BLaER1 treated with 17β-estradiol and CSF1 and Interleukin-3, amounts not matched to agents 10 nM and 100 nM (cell line): ENCODE measurements around the gene SRD5A1.

Experiments used
- H3K27ac ChIP-seq, 11 experiments: shearing (Covaris generic); formaldehyde crosslinking; 2 replicates each; pipeline ENCODE4 v1.8.1; 2022
- H3K27me3 ChIP-seq, 11 experiments: shearing (Covaris generic); formaldehyde crosslinking; 2 replicates each; pipeline ENCODE4 v1.8.1; 2022
- H3K36me3 ChIP-seq, 11 experiments: shearing (Covaris generic); formaldehyde crosslinking; 2 replicates each; pipeline ENCODE4 v1.8.1; 2022
- H3K4me1 ChIP-seq, 10 experiments: shearing (Covaris generic); formaldehyde crosslinking; 2 replicates each; pipeline ENCODE4 v1.8.1; 2022
- H3K4me2 ChIP-seq, 11 experiments: shearing (Covaris generic); formaldehyde crosslinking; 2 replicates each; pipeline ENCODE4 v1.8.1; 2022
- H3K4me3 ChIP-seq, 10 experiments: shearing (Covaris generic); formaldehyde crosslinking; 2 replicates each; pipeline ENCODE4 v1.8.1; 2022
- H3K9ac ChIP-seq, 11 experiments: shearing (Covaris generic); formaldehyde crosslinking; 2 replicates each; pipeline ENCODE4 v1.8.1; 2022
- H3K9me3 ChIP-seq, 11 experiments: shearing (Covaris generic); formaldehyde crosslinking; replicated peaks in 1 of 11; 2 replicates each; pipeline ENCODE4 v1.8.1; 2022
- H4K20me1 ChIP-seq, 11 experiments: shearing (Covaris generic); formaldehyde crosslinking; 2 replicates each; pipeline ENCODE4 v1.8.1; 2022
- Cebpa-rat ChIP-seq, 11 experiments: shearing (Covaris generic); IDR thresholded peaks; 2 replicates each; pipeline ENCODE4 v1.8.1; 2022

The SRD5A1 gene

GRCh38 chr5:6591671-6592288, 41.5 kb upstream of the SRD5A1 start:
- no peak for TF ChIP-seq Cebpa-rat (IDR thresholded peaks at IDR 0.05)
- Histone ChIP-seq H3K4me1 (peaks cover 0 to 8% (median 0%) of the 10 kb centered on the region in 10 experiments; a peak in 3 of 20 replicates), H3K27ac (no peak overlapping the region), H4K20me1 (peaks cover 0 to 20% (median 2%) of the 10 kb centered on the region in 11 experiments; a peak in 9 of 22 replicates), H3K4me3 (no peak overlapping the region), H3K36me3 (peaks cover 8 to 21% (median 15%) of the 10 kb centered on the region in 11 experiments), H3K4me2 (no peak overlapping the region), H3K9ac (no peak overlapping the region), H3K9me3 (no peaks in the 10 kb centered on the region), H3K27me3 (no peaks in the 10 kb centered on the region)

GRCh38 chr5:6592601-6593000, 40.6 kb upstream of the SRD5A1 start:
- Histone ChIP-seq H3K4me2 (no peak overlapping the region), H3K27me3 (no peaks in the 10 kb centered on the region), H3K9me3 (no peaks in the 10 kb centered on the region), H3K4me3 (no peak overlapping the region), H3K4me1 (peaks cover 0 to 8% (median 0%) of the 10 kb centered on the region in 10 experiments; a peak in 3 of 20 replicates), H3K27ac (no peak overlapping the region), H3K36me3 (peaks cover 16 to 30% (median 24%) of the 10 kb centered on the region in 11 experiments), H3K9ac (no peak overlapping the region), H4K20me1 (peaks cover 0 to 29% (median 10%) of the 10 kb centered on the region in 11 experiments; a peak in 13 of 22 replicates)
- TF ChIP-seq Cebpa-rat (IDR thresholded peaks at IDR 0.05) = no peak

- Histone ChIP-seq H3K36me3 (peaks cover 24 to 37% (median 31%) of the 10 kb centered on the region in 11 experiments), H3K4me1 (peaks cover 0 to 8% (median 0%) of the 10 kb centered on the region in 10 experiments; a peak in 3 of 20 replicates), H4K20me1 (peaks cover 1 to 36% (median 15%) of the 10 kb centered on the region in 11 experiments; a peak in 17 of 22 replicates), H3K9ac (no peak overlapping the region), H3K9me3 (no peaks in the 10 kb centered on the region), H3K4me2 (no peak overlapping the region), H3K27ac (no peak overlapping the region), H3K27me3 (no peaks in the 10 kb centered on the region), H3K4me3 (no peak overlapping the region)
- TF ChIP-seq Cebpa-rat (IDR thresholded peaks at IDR 0.05) = no peak
Observed at GRCh38 chr5:6593148-6594016, 39.9 kb upstream of the SRD5A1 start.

GRCh38 chr5:6594066-6594465, 39.2 kb upstream of the SRD5A1 start:
- no peak overlapping the region for H3K4me3 ChIP-seq
- peaks cover 0 to 8% (median 0%) of the 10 kb centered on the region in 10 experiments; a peak in 3 of 20 replicates for H3K4me1 ChIP-seq
- H3K36me3 ChIP-seq = peaks cover 30 to 44% (median 38%) of the 10 kb centered on the region in 11 experiments
- H3K9me3 ChIP-seq = no peaks in the 10 kb centered on the region
- no peaks in the 10 kb centered on the region for H3K27me3 ChIP-seq
- no peak overlapping the region for H3K27ac ChIP-seq
- H4K20me1 ChIP-seq = peaks cover 4 to 43% (median 22%) of the 10 kb centered on the region in 11 experiments; a peak in 18 of 22 replicates
- TF ChIP-seq Cebpa-rat (IDR thresholded peaks at IDR 0.05) = no peak
- no peak overlapping the region for H3K9ac ChIP-seq
- H3K4me2 ChIP-seq = no peak overlapping the region

- no peak overlapping the region for H3K4me2 ChIP-seq
- H4K20me1 ChIP-seq = peaks cover 4 to 57% (median 35%) of the 10 kb centered on the region in 11 experiments; a peak in 18 of 22 replicates
- H3K9me3 ChIP-seq = no peaks in the 10 kb centered on the region
- H3K4me1 ChIP-seq = peaks cover 0 to 8% (median 0%) of the 10 kb centered on the region in 10 experiments; a peak in 3 of 20 replicates
- no peak overlapping the region for H3K9ac ChIP-seq
- H3K27me3 ChIP-seq = no peaks in the 10 kb centered on the region
- no peak overlapping the region for H3K27ac ChIP-seq
- H3K36me3 ChIP-seq = peaks cover 44 to 58% (median 52%) of the 10 kb centered on the region in 11 experiments
- no peak overlapping the region for H3K4me3 ChIP-seq
- TF ChIP-seq Cebpa-rat (IDR thresholded peaks at IDR 0.05) = no peak
Observed at GRCh38 chr5:6595405-6595804, 37.8 kb upstream of the SRD5A1 start.

GRCh38 chr5:6596388-6596787, 36.9 kb upstream of the SRD5A1 start:
- H3K27ac ChIP-seq = no peak overlapping the region
- H4K20me1 ChIP-seq = peaks cover 4 to 67% (median 44%) of the 10 kb centered on the region in 11 experiments; a peak in 19 of 22 replicates
- H3K4me2 ChIP-seq = no peak overlapping the region
- H3K4me3 ChIP-seq = no peak overlapping the region
- H3K36me3 ChIP-seq = peaks cover 54 to 67% (median 61%) of the 10 kb centered on the region in 11 experiments
- H3K4me1 ChIP-seq = peaks cover 0 to 8% (median 0%) of the 10 kb centered on the region in 10 experiments; a peak in 6 of 20 replicates
- no peak overlapping the region for H3K9ac ChIP-seq
- no peaks in the 10 kb centered on the region for H3K27me3 ChIP-seq
- no peak for TF ChIP-seq Cebpa-rat (IDR thresholded peaks at IDR 0.05)
- no peaks in the 10 kb centered on the region for H3K9me3 ChIP-seq

- Histone ChIP-seq H4K20me1 (peaks cover 4 to 78% (median 56%) of the 10 kb centered on the region in 11 experiments; a peak in 19 of 22 replicates), H3K4me3 (no peak overlapping the region), H3K4me2 (no peak overlapping the region), H3K9me3 (no peaks in the 10 kb centered on the region), H3K4me1 (peaks cover 0 to 8% (median 0%) of the 10 kb centered on the region in 10 experiments; a peak in 6 of 20 replicates), H3K9ac (no peak overlapping the region), H3K27me3 (no peaks in the 10 kb centered on the region), H3K36me3 (peaks cover 65 to 79% (median 73%) of the 10 kb centered on the region in 11 experiments), H3K27ac (no peak overlapping the region)
- TF ChIP-seq Cebpa-rat (IDR thresholded peaks at IDR 0.05) = no peak
Observed at GRCh38 chr5:6597557-6597956, 35.7 kb upstream of the SRD5A1 start.

- H3K9ac ChIP-seq = no peak overlapping the region
- no peak overlapping the region for H3K4me3 ChIP-seq
- H3K4me2 ChIP-seq = no peak overlapping the region
- H3K36me3 ChIP-seq = peaks cover 74 to 88% (median 82%) of the 10 kb centered on the region in 11 experiments
- H3K27ac ChIP-seq = no peak overlapping the region
- peaks cover 0 to 5% (median 0%) of the 10 kb centered on the region in 10 experiments; a peak in 4 of 20 replicates for H3K4me1 ChIP-seq
- no peak for TF ChIP-seq Cebpa-rat (IDR thresholded peaks at IDR 0.05)
- H3K27me3 ChIP-seq = no peaks in the 10 kb centered on the region
- peaks cover 4 to 87% (median 64%) of the 10 kb centered on the region in 11 experiments; a peak in 19 of 22 replicates for H4K20me1 ChIP-seq
- no peaks in the 10 kb centered on the region for H3K9me3 ChIP-seq
Observed at GRCh38 chr5:6598351-6598900, 34.8 kb upstream of the SRD5A1 start.
